H9 (cell line): Measurements from ENCODE around the gene ITPK1. TPM values are rescaled to one million over a fixed set of nuclear protein-coding genes. Genes with fewer than 3 reads are reported as not detected.

Experiments used
- DNase-seq: peaks from one replicate; pipeline ENCODE4 v3.0.0-alpha.2; 2017
- H2AFZ ChIP-seq: one replicate; pipeline ENCODE4 v1.6.1; 2013; ENCODE audit warnings: mild to moderate bottlenecking, low read length, control low read depth, moderate library complexity
- H2AK5ac ChIP-seq: 2 replicates; pipeline ENCODE4 v1.6.1; 2013; ENCODE audit warnings: low read length, control low read depth, mixed read lengths; ENCODE audit not compliant: insufficient read length
- H2BK120ac ChIP-seq: one replicate; pipeline ENCODE4 v1.6.1; 2013; ENCODE audit warnings: low read depth, mild to moderate bottlenecking, low read length, control low read depth, inconsistent platforms; ENCODE audit not compliant: poor library complexity, severe bottlenecking
- H2BK12ac ChIP-seq: 2 replicates; pipeline ENCODE4 v1.6.1; 2013; ENCODE audit warnings: low read length, control low read depth, mixed read lengths, low read depth; ENCODE audit not compliant: insufficient read length
- H2BK15ac ChIP-seq: 2 replicates; pipeline ENCODE4 v1.6.1; 2013; ENCODE audit warnings: low read depth, low read length, control low read depth
- H2BK20ac ChIP-seq: one replicate; pipeline ENCODE4 v1.6.1; 2013; ENCODE audit warnings: low read depth, mild to moderate bottlenecking, low read length, control low read depth, inconsistent platforms; ENCODE audit not compliant: poor library complexity, severe bottlenecking
- H2BK5ac ChIP-seq: 2 replicates; pipeline ENCODE4 v1.6.1; 2013; ENCODE audit warnings: low read length, control low read depth, mixed read lengths; ENCODE audit not compliant: insufficient read length
- H3K14ac ChIP-seq: 2 replicates; pipeline ENCODE4 v1.6.1; 2013; ENCODE audit warnings: low read length, control low read depth; ENCODE audit not compliant: insufficient read depth
- H3K18ac ChIP-seq: 2 replicates; pipeline ENCODE4 v1.6.1; 2013; ENCODE audit warnings: low read depth, mild to moderate bottlenecking, mixed read lengths, low read length, control low read depth; ENCODE audit not compliant: insufficient read length
- H3K23ac ChIP-seq: 2 replicates; pipeline ENCODE4 v1.6.1; 2013; ENCODE audit warnings: low read length, control low read depth, mixed read lengths, low read depth; ENCODE audit not compliant: insufficient read length
- H3K23me2 ChIP-seq: 2 replicates; pipeline ENCODE4 v1.6.1; 2013; ENCODE audit warnings: low read depth, mild to moderate bottlenecking, mixed read lengths, low read length, control low read depth; ENCODE audit not compliant: insufficient read length, poor library complexity, severe bottlenecking
- H3K27ac ChIP-seq: 2 replicates; pipeline ENCODE4 v1.5.1; 2013; ENCODE audit warnings: low read length, control low read depth, mixed read lengths, low read depth; ENCODE audit not compliant: insufficient read length
- H3K27me3 ChIP-seq: 2 replicates; pipeline ENCODE4 v1.6.1; 2013; ENCODE audit warnings: low read length, control low read depth, inconsistent platforms; ENCODE audit not compliant: insufficient read depth
- H3K4ac ChIP-seq: 2 replicates; pipeline ENCODE4 v1.6.1; 2013; ENCODE audit warnings: low read depth, mild to moderate bottlenecking, control low read depth, inconsistent platforms, low read length, moderate library complexity
- H3K4me1 ChIP-seq: 2 replicates; pipeline ENCODE4 v1.6.1; 2013; ENCODE audit warnings: low read length, control low read depth, inconsistent platforms; ENCODE audit not compliant: insufficient read depth
- H3K4me2 ChIP-seq: 2 replicates; pipeline ENCODE4 v1.6.1; 2013; ENCODE audit warnings: low read length, control low read depth, mixed read lengths; ENCODE audit not compliant: insufficient read length, insufficient read depth
- H3K56ac ChIP-seq: 2 replicates; pipeline ENCODE4 v1.6.1; 2013; ENCODE audit warnings: low read depth, mild to moderate bottlenecking, mixed read lengths, low read length, control low read depth; ENCODE audit not compliant: insufficient read length
- H3K79me1 ChIP-seq: 2 replicates; pipeline ENCODE4 v1.6.1; 2013; ENCODE audit warnings: low read depth, mild to moderate bottlenecking, moderate library complexity, low read length, control low read depth, inconsistent platforms; ENCODE audit not compliant: insufficient read depth, poor library complexity, severe bottlenecking
- H3K79me2 ChIP-seq: 2 replicates; pipeline ENCODE4 v1.6.1; 2013; ENCODE audit warnings: low read length, control low read depth, inconsistent platforms; ENCODE audit not compliant: insufficient read depth
- H3K9ac ChIP-seq: 2 replicates; pipeline ENCODE4 v1.6.1; 2013; ENCODE audit warnings: low read length, control low read depth, mixed read lengths; ENCODE audit not compliant: insufficient read length; ENCODE audit errors: extremely low read depth
- H3K9me3 ChIP-seq: one replicate; pipeline ENCODE4 v1.6.1; 2013; ENCODE audit warnings: low read depth, low read length, inconsistent platforms; ENCODE audit not compliant: control insufficient read depth
- H3T11ph ChIP-seq: one replicate; pipeline ENCODE4 v1.6.1; 2013; ENCODE audit warnings: mild to moderate bottlenecking, low read length, control low read depth, inconsistent platforms
- H4K20me1 ChIP-seq: one replicate; pipeline ENCODE4 v1.6.1; 2013; ENCODE audit not compliant: control insufficient read depth, insufficient read length, insufficient read depth
- H4K5ac ChIP-seq: 2 replicates; pipeline ENCODE4 v1.6.1; 2013; ENCODE audit warnings: low read depth, mild to moderate bottlenecking, mixed read lengths, low read length, control low read depth; ENCODE audit not compliant: insufficient read length
- H4K8ac ChIP-seq: replicated peaks from 2 replicates; pipeline ENCODE4 v1.6.1; 2013; ENCODE audit warnings: low read length, control low read depth, mixed read lengths, low read depth; ENCODE audit not compliant: insufficient read length
- H4K91ac ChIP-seq: 2 replicates; pipeline ENCODE4 v1.6.1; 2013; ENCODE audit warnings: low read depth, mild to moderate bottlenecking, moderate library complexity, mixed read lengths, low read length, control low read depth; ENCODE audit not compliant: insufficient read length
- H3K27ac Mint-ChIP-seq, 3 experiments: 2 replicates in 2 of 3; 3 replicates in 1 of 3; pipeline ENCODE4 v1.8.0; 2020 to 2021; ENCODE audit warnings: mixed read lengths in 3 of 3, mild to moderate bottlenecking in 1 of 3, moderate library complexity in 1 of 3
- H3K27me3 Mint-ChIP-seq: 2 replicates; pipeline ENCODE4 v1.8.0; 2021; ENCODE audit warnings: low read depth, mild to moderate bottlenecking, moderate library complexity, mixed read lengths
- H3K36me3 Mint-ChIP-seq, 3 experiments: 2 replicates in 2 of 3; 3 replicates in 1 of 3; pipeline ENCODE4 v1.8.0; 2020 to 2021; ENCODE audit warnings: low read depth in 3 of 3, mixed read lengths in 3 of 3; ENCODE audit not compliant: insufficient read depth in 1 of 3
- H3K4me1 Mint-ChIP-seq, 2 experiments: 2 replicates each; pipeline ENCODE4 v1.8.0; 2020; ENCODE audit warnings: mixed read lengths in 2 of 2
- H3K4me3 Mint-ChIP-seq, 2 experiments: 2 replicates in 1 of 2; 3 replicates in 1 of 2; pipeline ENCODE4 v1.8.0; 2020 to 2021; ENCODE audit warnings: mild to moderate bottlenecking in 2 of 2, mixed read lengths in 2 of 2, moderate library complexity in 1 of 2
- H3K9me3 Mint-ChIP-seq, 2 experiments: 2 replicates in 1 of 2; 3 replicates in 1 of 2; pipeline ENCODE4 v1.8.0; 2020; ENCODE audit warnings: mild to moderate bottlenecking in 2 of 2, mixed read lengths in 2 of 2, moderate library complexity in 1 of 2
- WGBS: extraction: QIAGEN DNeasy Blood & Tissue Kit; methylation state at CpG from one replicate; pipeline ENCODE4 v1.1.7; 2013; ENCODE audit warnings: missing lambda C conversion rate, low lambda C conversion rate, mixed read lengths; ENCODE audit not compliant: insufficient read length; ENCODE audit errors: extremely low coverage; 5-methylcytosine and 5-hydroxymethylcytosine counted together
- total RNA-seq: library from RNA; stranded (reverse); gene quantifications from 2 replicates; pipeline ENCODE4 v1.2.1, GENCODE V29; 2021
- TF ChIP-seq, protein P1 (sequence below): fragments of 200-600 bp; sonication (generic); conservative IDR thresholded peaks from 3 replicates; pipeline ENCODE4 v1.8.0; 2021; ENCODE audit warnings: antibody characterized with exemption, mild to moderate bottlenecking

The ITPK1 gene
- total RNA-seq, 1 experiment from 2014 or later = 92.7 TPM

- no CpG with 5 or more reads among the region's 21 CpGs for WGBS
Measured at GRCh38 chr14:93084866-93085857, 30.6 kb downstream of the ITPK1 start.

More at GRCh38 chr14:93084866-93085857, 30.6 kb downstream of the ITPK1 start:
- no peaks in the 10 kb centered on the region; the same call in 1 of the 2 replicates for H3K27me3 Mint-ChIP-seq
- no peak overlapping the region for H3K23ac ChIP-seq
- peaks cover 33 to 44% of the 10 kb centered on the region in 2 experiments for H3K4me1 Mint-ChIP-seq
- peaks cover 6 to 22% (median 15%) of the 10 kb centered on the region in 3 experiments for H3K36me3 Mint-ChIP-seq
- no peaks in the 10 kb centered on the region for H3K27me3 ChIP-seq
- no peak overlapping the region for H3K4ac ChIP-seq
- no peak overlapping the region for H2AK5ac ChIP-seq
- H4K91ac ChIP-seq = no peak overlapping the region
- H3K4me1 ChIP-seq = peaks cover 3% of the 10 kb centered on the region; the same call in 1 of the 2 replicates
- H3K56ac ChIP-seq = no peak overlapping the region
- no peak overlapping the region for H3T11ph ChIP-seq
- no peaks in the 10 kb centered on the region for H3K9me3 ChIP-seq
- no peak overlapping the region for H4K5ac ChIP-seq
- H3K14ac ChIP-seq = no peak overlapping the region; the same call in 1 of the 2 replicates
- no peak overlapping the region for H4K8ac ChIP-seq
- no peak overlapping the region for H2BK20ac ChIP-seq
- no peak overlapping the region for H3K9ac ChIP-seq
- no peak overlapping the region for H3K4me3 Mint-ChIP-seq
- H3K23me2 ChIP-seq = no peaks in the 10 kb centered on the region
- no peak overlapping the region for H2BK5ac ChIP-seq
- peak overlapping the region; percentile 83 to 89 (median 86); a peak in 5 of 7 replicates for H3K27ac Mint-ChIP-seq
- peaks cover 2 to 5% of the 10 kb centered on the region in 2 experiments; a peak in 3 of 5 replicates for H3K9me3 Mint-ChIP-seq
- no peak overlapping the region for H3K27ac ChIP-seq
- H2AFZ ChIP-seq = no peak overlapping the region
- H3K4me2 ChIP-seq = no peak overlapping the region
- TF ChIP-seq, protein P1, sequence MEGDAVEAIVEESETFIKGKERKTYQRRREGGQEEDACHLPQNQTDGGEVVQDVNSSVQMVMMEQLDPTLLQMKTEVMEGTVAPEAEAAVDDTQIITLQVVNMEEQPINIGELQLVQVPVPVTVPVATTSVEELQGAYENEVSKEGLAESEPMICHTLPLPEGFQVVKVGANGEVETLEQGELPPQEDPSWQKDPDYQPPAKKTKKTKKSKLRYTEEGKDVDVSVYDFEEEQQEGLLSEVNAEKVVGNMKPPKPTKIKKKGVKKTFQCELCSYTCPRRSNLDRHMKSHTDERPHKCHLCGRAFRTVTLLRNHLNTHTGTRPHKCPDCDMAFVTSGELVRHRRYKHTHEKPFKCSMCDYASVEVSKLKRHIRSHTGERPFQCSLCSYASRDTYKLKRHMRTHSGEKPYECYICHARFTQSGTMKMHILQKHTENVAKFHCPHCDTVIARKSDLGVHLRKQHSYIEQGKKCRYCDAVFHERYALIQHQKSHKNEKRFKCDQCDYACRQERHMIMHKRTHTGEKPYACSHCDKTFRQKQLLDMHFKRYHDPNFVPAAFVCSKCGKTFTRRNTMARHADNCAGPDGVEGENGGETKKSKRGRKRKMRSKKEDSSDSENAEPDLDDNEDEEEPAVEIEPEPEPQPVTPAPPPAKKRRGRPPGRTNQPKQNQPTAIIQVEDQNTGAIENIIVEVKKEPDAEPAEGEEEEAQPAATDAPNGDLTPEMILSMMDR = no peak
- H2BK12ac ChIP-seq = no peak overlapping the region
- H2BK15ac ChIP-seq = no peak overlapping the region
- peaks cover 12% of the 10 kb centered on the region; the same call in 1 of the 2 replicates for H3K79me2 ChIP-seq
- H2BK120ac ChIP-seq = no peak overlapping the region
- no peak overlapping the region for H3K18ac ChIP-seq
- DNase-seq = no peak
- H3K79me1 ChIP-seq = peaks cover 7% of the 10 kb centered on the region
- peaks cover 3% of the 10 kb centered on the region for H4K20me1 ChIP-seq
